Renal cortex interstitium (tissue), 11 donors: ENCODE data around the gene MEGF8. TPM values are rescaled to one million over a fixed set of nuclear protein-coding genes. Genes with fewer than 3 reads are reported as not detected.

Experiments
- DNase-seq, 11 donors: peaks; one replicate each; pipeline ENCODE4 v3.0.0-alpha.2; 2013; ENCODE audit warnings: low read depth in 9 of 11, low spot score in 4 of 11; ENCODE audit errors: extremely low read depth in 1 of 11
- polyA plus RNA-seq, 3 donors: library from polyadenylated mRNA; unstranded; fragments of 120-200 nt; gene quantifications; one replicate each; pipeline ENCODE4 v1.2.1, GENCODE V29; 2013; ENCODE audit not compliant: insufficient read length in 3 of 3

MEGF8 gene
- polyA plus RNA-seq, 3 donors: 36.5 to 49.2 (median 47.5) TPM

DNA sequence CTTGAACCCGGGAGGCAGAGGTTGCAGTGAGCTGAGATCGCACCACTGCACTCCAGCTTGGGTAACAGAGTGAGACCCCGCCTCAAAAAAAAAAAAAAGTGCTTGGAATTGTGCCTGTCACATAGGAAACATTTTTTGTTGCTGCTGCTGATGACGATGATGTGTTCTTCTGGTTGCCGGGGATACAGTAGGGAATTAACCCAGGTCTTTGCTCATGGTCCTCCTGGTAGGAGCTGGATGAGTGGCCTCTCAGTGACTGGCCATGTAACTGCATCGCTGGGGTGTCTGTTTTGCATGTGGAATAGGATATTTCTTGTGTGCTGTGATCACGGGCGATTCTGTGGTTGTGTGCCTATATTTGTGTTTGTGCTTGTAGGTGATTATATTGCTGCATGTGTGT is 69.3 kb downstream of the MEGF8 start:
- DNase-seq: no peak

GRCh38 chr19:42396381-42397262 is 71.2 kb downstream of the MEGF8 start:
- peak; percentile 96 to 99 (median 98) for DNase-seq

DNA sequence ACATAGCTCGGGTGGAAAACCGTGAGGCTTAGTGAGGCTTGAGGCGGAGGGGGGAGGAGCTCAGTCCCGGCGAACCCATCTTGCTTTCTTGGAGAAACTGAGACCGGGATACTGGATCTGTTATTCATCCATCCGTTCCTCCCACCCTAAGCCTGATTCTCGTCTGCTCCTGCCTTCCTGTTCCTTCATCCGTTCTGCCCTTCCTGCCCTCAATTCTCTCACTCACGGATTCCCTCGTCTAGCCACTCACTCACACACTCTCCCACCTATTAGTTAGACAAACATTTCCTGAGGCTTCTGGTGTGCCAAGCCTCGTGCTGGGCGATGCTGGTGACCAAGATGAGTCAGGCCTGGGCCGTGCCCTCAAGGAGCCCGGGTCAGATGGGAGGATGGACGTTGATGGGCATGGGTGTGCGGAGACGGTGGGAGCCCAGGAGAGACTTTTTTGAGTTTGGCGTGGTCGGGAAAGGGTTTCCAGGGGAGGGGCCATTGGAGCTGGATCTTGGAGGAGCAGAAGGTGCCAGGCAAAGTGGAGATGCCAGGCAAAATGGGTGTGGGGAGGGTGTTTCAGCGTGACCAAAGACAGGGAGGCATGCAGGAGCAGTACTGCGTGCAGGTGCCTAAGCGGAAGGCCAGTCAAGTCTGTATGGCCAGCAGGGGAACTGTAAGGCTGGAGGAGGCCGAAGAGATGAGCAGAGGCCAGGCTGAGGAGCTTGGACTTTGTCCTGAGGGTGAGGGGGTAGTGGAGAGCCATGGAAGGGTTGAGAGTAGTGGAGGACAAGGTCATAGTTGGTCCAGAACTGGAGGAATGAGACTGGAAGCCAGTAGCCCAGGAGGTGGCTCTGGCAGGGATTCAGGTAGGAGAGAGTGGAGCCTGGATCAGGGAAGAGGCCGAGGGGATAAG is 72.1 kb downstream of the MEGF8 start:
- DNase-seq: no peak

DNA sequence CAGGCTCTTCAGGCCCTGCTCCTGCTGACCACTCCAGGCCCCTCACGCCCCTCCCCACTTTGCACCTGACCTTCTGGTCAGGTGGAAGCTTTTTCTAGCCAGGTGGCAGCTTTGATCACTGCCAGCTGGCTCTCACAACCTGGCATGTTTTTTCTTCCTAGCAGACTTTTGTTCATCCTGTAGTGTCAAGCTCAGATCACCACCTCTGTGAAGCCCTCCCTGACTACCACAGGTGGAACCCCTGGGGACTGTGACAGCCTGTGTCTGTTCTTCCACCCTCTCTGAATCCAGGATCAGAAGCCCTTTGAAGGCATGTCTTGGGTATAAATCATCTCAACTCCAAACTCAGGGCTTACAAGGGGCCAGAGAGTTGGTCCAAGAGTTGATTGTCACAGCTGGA is 75.0 kb downstream of the MEGF8 start:
- no peak for DNase-seq

- peak in 9 of 11 donors; percentile 76 to 88 (median 83) for DNase-seq
These were observed 76.2 kb downstream of the MEGF8 start for GRCh38 chr19:42401365-42402303.

DNA sequence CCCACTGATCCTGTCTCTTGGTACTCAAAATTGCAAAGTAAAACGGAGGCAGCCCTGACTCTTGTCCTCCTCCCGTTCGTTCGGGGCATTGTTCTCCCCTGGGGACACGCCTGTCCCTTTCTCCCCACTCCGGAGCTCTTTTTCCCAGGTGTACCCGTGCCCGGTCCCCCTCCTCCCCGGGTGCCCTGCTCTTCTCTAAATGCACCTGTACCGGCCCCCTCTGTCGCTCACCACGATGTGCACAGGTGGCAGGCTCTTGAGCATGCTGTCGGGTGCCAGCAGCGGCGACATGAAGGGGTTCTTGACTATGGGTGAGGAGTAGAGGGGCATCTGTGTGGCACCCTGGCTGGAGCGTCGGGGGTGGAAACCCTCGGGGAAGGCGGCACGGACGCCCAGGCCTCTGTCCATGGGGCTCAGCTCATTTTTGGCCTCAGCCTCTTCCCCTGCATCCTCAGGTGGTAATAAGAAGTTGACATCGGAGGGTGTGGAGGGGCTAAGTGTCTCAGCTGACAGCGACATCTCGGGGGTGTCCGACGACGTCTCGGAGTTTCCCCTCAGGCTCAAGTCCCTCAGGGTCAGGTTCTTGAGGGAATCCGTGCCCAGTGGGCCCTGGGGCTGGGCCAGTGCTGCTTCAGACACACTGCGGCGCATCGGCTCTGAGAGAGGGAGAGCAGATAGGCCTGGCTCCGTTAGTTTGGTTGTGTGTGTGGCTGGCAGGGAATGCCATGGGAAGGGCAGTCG is 77.1 kb downstream of the MEGF8 start:
- DNase-seq: no peak

DNA sequence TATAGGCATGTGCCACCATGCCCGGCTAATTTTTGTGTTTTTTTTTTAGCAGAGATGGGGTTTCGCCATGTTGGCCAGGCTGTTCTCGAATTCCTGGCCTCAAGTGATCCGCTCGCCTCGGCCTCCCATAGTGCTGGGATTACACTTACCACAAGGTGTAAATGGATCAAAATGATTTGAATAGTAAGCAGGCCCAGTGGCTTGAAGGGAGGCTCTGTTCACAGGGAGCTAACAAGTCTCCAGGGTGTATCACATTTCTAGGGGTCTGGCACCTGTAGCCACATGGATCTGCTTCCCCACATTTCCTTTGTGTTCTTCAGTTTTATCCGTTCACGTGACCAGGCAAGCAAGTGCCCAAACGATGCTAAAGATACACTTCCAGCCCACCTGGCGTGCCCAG is 78.2 kb downstream of the MEGF8 start:
- no peak for DNase-seq

DNA sequence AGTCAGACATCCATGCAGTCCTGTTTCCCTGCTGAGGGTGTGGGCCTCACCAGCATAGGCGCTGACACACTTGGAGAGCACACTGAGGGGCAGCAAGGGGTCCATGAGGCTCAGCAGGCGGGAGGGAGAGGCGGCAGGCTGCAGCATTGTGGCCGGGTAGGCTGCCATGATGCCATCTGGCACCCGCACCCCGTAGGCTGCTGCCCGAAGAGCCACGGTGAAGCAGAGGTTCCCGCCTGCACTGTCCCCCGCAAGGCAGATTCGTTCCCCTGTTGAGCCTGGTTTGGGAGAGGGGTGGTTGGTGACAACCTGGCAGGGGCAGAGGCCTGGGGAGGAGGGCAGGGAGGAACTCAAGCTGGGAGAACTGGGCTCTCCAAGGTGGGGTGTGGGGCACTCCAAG is 80.7 kb downstream of the MEGF8 start:
- DNase-seq: no peak

DNA sequence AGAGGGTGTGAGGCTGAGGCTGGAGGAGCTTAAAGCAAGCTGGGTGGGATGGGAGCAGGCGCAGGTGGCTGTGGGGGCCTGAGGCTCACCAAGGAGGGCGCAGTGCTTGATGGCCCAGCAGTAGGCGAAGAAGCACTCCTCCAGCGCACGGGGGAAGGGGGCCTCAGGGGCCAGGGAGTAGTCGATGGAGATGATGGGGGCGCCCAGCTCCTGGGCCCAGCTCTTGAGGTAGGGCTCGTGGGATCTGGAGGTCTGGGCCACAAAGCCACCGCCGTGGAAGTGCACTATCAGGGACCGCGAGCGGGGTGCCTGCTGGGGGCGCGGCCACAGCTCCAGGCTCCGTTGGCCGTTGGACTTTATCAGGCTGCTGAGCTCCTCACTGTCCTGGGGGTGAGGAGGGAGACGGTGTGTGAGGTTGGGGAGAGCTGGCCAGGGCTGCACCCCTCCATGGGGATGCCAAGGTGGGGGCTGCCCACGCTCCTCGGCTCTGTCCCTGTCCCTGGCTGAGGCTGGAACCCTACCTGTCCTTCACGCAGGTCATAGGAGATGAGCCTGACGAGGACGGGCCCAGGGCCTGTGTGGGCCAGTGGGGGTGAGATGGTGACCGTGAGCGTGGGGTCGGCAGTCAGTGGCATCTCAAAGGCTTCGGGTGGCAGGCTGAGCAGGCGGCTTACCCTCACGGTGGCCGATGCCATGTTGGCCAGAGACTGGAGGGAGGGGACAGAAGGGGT is 81.8 kb downstream of the MEGF8 start:
- DNase-seq: no peak

- DNase-seq: no peak
These were observed 82.4 kb downstream of the MEGF8 start for GRCh38 chr19:42407816-42408175.

DNA sequence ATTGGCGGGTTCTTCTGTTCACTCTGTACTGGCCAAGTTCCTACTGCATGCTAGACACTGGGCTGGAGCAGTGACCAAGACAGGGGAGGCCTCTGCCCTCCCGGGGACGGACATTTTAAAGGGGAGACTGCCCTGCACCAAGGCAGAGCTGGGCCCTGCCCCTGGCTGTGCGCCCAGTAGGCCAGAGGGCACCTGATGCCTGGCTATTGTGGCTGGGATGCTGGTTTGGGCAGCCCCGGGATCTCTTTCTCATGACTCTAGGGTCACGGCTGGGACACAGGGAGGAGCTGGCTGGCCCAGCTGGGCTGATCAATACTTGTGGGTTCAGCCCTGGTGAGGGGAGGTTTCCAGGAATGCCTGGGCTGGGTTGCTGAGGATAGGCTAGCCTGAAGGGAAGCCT is 84.0 kb downstream of the MEGF8 start:
- DNase-seq: no peak

DNA sequence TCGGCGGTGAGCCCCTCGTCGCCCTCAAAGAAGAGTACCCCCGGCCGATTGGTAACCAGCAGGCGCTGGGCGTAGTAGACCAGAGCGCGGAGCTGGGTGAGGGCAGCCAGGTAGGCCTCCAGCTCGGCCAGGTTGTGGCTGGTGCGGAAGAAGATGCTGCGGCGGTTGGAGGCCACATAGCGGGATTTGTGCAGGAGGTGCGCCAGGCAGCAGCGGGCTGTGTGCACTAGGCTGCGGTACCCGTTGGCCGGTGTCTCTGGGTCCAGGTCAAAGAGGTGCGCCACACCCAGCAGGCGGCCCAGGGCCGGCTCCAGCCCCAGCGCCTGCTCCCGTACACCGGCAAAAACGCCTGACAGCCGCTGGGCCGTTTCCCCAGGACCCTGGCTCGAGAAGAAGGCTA is 84.9 kb downstream of the MEGF8 start:
- DNase-seq: no peak

- DNase-seq: no peak
These were observed 86.2 kb downstream of the MEGF8 start for GRCh38 chr19:42411581-42412178.

DNA sequence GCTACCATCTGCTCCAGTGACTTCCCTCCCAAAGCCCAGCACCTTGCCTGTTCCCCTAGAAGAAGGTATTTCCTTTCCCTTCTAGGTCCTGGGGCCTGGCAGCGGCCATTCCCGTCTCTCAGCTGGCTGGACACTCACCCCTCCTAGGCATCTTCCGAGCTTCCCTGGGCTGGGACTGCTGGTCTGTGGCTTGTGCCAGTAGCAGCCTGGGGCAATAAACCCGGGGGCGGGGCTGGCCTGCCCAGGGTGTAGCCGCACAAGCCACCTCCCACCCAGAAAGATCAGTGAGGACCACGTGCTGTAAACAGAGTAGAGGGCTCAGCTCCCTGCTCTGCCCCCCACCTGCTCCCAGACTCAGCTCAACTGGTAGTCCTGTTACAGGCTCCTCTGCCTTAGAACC is 86.8 kb downstream of the MEGF8 start:
- DNase-seq: no peak

- no peak for DNase-seq
These were observed 87.2 kb downstream of the MEGF8 start for GRCh38 chr19:42412661-42413076.

- no peak for DNase-seq
These were observed 93.9 kb downstream of the MEGF8 start for GRCh38 chr19:42419309-42419708.

DNA sequence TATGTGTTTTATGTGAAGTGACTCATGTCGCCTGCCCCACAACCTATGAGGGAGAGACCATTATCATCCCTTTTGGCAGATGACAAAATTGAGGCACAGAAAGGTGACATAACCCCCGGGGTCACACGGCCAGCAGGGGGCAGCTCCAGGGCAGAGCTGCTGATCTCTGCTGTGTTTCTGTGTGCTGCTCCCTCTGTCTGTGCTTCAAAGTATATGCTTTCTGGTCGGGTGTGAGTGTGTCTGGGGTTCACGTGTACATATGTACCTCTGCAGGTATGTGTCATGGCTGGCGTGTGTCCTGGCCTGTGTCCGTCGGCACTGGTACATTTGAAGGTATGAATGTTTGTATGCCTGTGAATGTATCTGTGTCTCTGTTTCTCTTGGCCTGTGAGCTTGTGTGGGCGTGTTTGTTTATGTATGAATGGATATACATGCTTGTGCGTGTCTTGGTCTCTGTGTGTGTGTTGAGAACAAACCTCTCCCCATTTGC is 94.7 kb downstream of the MEGF8 start:
- DNase-seq: no peak
